Pancreas (tissue), 10 donors: ENCODE results near the gene F12. TPM values are rescaled to one million over a fixed set of nuclear protein-coding genes. Genes with fewer than 3 reads are reported as not detected.

Source experiments
- ATAC-seq, 4 donors: fragments of 200-7000 bp; cut with Tn5 transposase; one replicate each; pipeline versions ENCODE4 v1.8.0 to v1.9.1; 2020; ENCODE audit warnings: mild to moderate bottlenecking in 4 of 4, moderate library complexity in 4 of 4
- DNase-seq, 6 donors: peaks; one replicate each; pipeline ENCODE4 v3.0.0-alpha.2; 2020
- FAIRE-seq: peaks from 2 replicates; lab custom pipeline; 2012; peaks lifted over from hg19 to GRCh38; lab: Jason Lieb, UNC
- H3K27ac ChIP-seq, 4 donors: fragments of 200-600 bp; sonication (generic); 1 replicate in 3 of 4; 2 replicates in 1 of 4; pipeline versions ENCODE4 v1.5.0 to v1.8.0; 2020
- H3K27me3 ChIP-seq, 4 donors: fragments of 200-600 bp; one replicate each; pipeline ENCODE4 v1.8.0; 2021
- H3K36me3 ChIP-seq, 3 donors: fragments of 200-600 bp; sonication (generic) in 1 of 3; one replicate each; pipeline versions ENCODE4 v1.5.0 to v1.8.0; 2020 to 2021
- H3K4me1 ChIP-seq, 3 donors: fragments of 200-600 bp; one replicate each; pipeline ENCODE4 v1.8.0; 2021
- H3K4me3 ChIP-seq, 4 donors: fragments of 200-600 bp; sonication (generic) in 2 of 4; one replicate each; pipeline versions ENCODE4 v1.5.0 to v1.8.0; 2020 to 2021
- H3K9me3 ChIP-seq, 4 donors: fragments of 200-600 bp; one replicate each; pipeline ENCODE4 v1.8.0; 2021
- CTCF ChIP-seq, 4 donors: fragments of 200-600 bp; sonication (generic) in 3 of 4; IDR thresholded peaks; one replicate each; pipeline versions ENCODE4 v1.5.0 to v1.8.0; 2021; ENCODE audit warnings: antibody characterized with exemption in 4 of 4
- WGBS, 2 donors: extraction: QIAGEN DNeasy Blood & Tissue Kit; methylation state at CpG; one replicate each; pipeline ENCODE4 v1.1.7; 2013; 5-methylcytosine and 5-hydroxymethylcytosine counted together
- intact Hi-C, 3 donors: fragments of 100-400 bp; cut with DNase I; formaldehyde crosslinking; loops; one replicate each; pipeline versions ENCODE4 v1.11.1 to v1.14.2; 2022
- polyA plus RNA-seq, 2 donors: library from polyadenylated mRNA; stranded (reverse); fragments of 200-250 nt; gene quantifications; one replicate each; pipeline ENCODE4 v1.2.3, GENCODE V29; 2013
- total RNA-seq, 6 donors: library from RNA; stranded (reverse); fragmentation: NEBNext Ultra II Directional in 4 of 6; extraction: Animal tissue kit (Norgen Biotek cat#: 25700) in 4 of 6; gene quantifications; one replicate each; pipeline versions ENCODE4 v1.2.1 to v1.2.4, GENCODE V29; 2021 to 2023
- donor health status: healthy with polysubstance abuse.
- donor health status: DM: no; HTN: no; CAD: no; lungs with moderate emphysema.
- donor health status: DM: no; HTN: no; CAD: no.
- donor health status: control.
- donor health status: control.
- donor health status: Bipolar disorder and iron deficiency.
- donor health status: DM: yes; HTN: yes; CAD: no.
- donor health status: DM: no; HTN: no; CAD: no.
- donor health status: DM: no; HTN: no; CAD: no.
- donor health status: DM: yes; HTN: yes; CAD: no.

Gene F12
- total and polyA plus RNA-seq, 8 donors = 0.83 to 2.6 (median 1.8) TPM

- H3K27me3 ChIP-seq = no peaks in the 10 kb centered on the region
- FAIRE-seq = no peak
- ATAC-seq = no peak
- DNase-seq = no peak
- H3K4me1 ChIP-seq = no peaks in the 10 kb centered on the region
- 75 to 79% methylated on average over 3 of the region's 3 CpGs for WGBS, 2 donors
- no peak overlapping the region for H3K4me3 ChIP-seq
- H3K27ac ChIP-seq = no peak overlapping the region
- intact Hi-C loops = no loop called here
- no peak for TF ChIP-seq CTCF (IDR thresholded peaks at IDR 0.05)
- no peaks in the 10 kb centered on the region for H3K36me3 ChIP-seq
- H3K9me3 ChIP-seq = no peaks in the 10 kb centered on the region
Measured at GRCh38 chr5:177410575-177410974, 1.2 kb upstream of the F12 start.

GRCh38 chr5:177405805-177406204, 3.6 kb downstream of the F12 start:
- intact Hi-C loops = loop anchor here in 1 of 3 donors (5.0 kb wide), 1 partner anchor 46 kb away; no protein-coding TSS in a partner anchor
- 86 to 94% methylated on average over 5 of the region's 5 CpGs for WGBS, 2 donors
- no peaks in the 10 kb centered on the region for H3K27me3 ChIP-seq
- FAIRE-seq (no peak), ATAC-seq (no peak), DNase-seq (no peak)
- TF ChIP-seq CTCF (IDR thresholded peaks at IDR 0.05) = no peak
- H3K4me3 ChIP-seq = no peak overlapping the region
- H3K27ac ChIP-seq = no peak overlapping the region
- peaks cover 4 to 14% (median 8%) of the 10 kb centered on the region in 3 donors for H3K4me1 ChIP-seq
- H3K36me3 ChIP-seq = no peaks in the 10 kb centered on the region
- H3K9me3 ChIP-seq = no peaks in the 10 kb centered on the region

- DNase-seq (no peak), ATAC-seq (no peak), FAIRE-seq (no peak)
- no peak for TF ChIP-seq CTCF (IDR thresholded peaks at IDR 0.05)
- H3K9me3 ChIP-seq = no peaks in the 10 kb centered on the region
- H3K27me3 ChIP-seq = peaks cover 0 to 1% (median 0%) of the 10 kb centered on the region in 4 donors
- WGBS, 2 donors = 79 to 92% methylated on average over 2 of the region's 2 CpGs
- H3K4me3 ChIP-seq = no peak overlapping the region
- intact Hi-C loops = loop anchor here in 1 of 3 donors (5.0 kb wide), 1 partner anchor 47 kb away; no protein-coding TSS in a partner anchor
- H3K27ac ChIP-seq = no peak overlapping the region
- H3K4me1 ChIP-seq = peaks cover 4 to 14% (median 8%) of the 10 kb centered on the region in 3 donors
- no peaks in the 10 kb centered on the region for H3K36me3 ChIP-seq
Measured at GRCh38 chr5:177405312-177405711, 4.1 kb downstream of the F12 start.

- no peak for ATAC-seq
- Histone ChIP-seq H3K4me1 (peaks cover 4 to 14% (median 8%) of the 10 kb centered on the region in 3 donors), H3K27me3 (peaks cover 0 to 7% (median 0%) of the 10 kb centered on the region in 4 donors)
Measured at GRCh38 chr5:177404641-177405179, 4.7 kb downstream of the F12 start.

More at GRCh38 chr5:177404641-177405179, 4.7 kb downstream of the F12 start:
- H3K36me3 ChIP-seq = no peaks in the 10 kb centered on the region
- no peaks in the 10 kb centered on the region for H3K9me3 ChIP-seq
- WGBS, 2 donors = 30 to 47% methylated on average over 10 to 16 of the region's 16 CpGs
- no peak for FAIRE-seq
- DNase-seq = peak in 3 of 6 donors; percentile 38 to 75 (median 61)
- peak overlapping the region; percentile 17 to 70 (median 56) for H3K4me3 ChIP-seq
- no peak for TF ChIP-seq CTCF (IDR thresholded peaks at IDR 0.05)
- intact Hi-C loops = loop anchor here in 1 of 3 donors (5.0 kb wide), 1 partner anchor 48 kb away; no protein-coding TSS in a partner anchor
- H3K27ac ChIP-seq = no peak overlapping the region
